Dedifferentiated amniotic fluid mesenchymal stem cell (primary cell): ENCODE measurements around the gene SLC4A1AP.

Experiments used
- DNase-seq: peaks from one replicate; pipeline ENCODE4 v3.0.0-alpha.2; 2016; ENCODE audit errors: extremely low spot score

SLC4A1AP gene

DNA sequence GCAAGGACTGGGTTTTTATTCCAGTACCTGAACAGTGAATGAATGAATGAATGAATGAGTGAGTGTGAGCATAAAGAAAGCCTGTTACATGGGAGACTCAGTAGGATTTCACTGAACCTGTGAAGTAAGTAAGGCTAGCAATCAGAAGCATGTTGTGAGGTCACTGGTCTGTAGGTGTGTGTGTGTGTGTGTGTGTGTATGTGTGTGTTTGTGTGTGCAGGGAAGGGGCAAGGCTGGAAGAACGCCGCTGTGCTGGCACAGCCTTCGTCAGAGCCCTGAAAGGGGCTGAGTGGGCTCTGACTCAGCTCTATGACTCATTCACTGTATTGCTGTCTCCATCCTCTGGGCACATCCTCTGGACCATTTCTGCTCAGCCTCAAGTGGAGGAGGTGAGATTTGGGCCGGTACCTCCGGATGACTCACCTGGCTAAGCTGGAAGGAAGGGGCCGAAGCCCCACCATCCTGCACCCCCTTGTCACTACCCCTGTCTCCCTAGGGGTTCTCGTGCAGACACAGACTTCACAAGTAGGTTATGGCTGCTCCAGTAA lies 56.4 kb downstream of the SLC4A1AP start:
- DNase-seq = peak; percentile 68

DNA sequence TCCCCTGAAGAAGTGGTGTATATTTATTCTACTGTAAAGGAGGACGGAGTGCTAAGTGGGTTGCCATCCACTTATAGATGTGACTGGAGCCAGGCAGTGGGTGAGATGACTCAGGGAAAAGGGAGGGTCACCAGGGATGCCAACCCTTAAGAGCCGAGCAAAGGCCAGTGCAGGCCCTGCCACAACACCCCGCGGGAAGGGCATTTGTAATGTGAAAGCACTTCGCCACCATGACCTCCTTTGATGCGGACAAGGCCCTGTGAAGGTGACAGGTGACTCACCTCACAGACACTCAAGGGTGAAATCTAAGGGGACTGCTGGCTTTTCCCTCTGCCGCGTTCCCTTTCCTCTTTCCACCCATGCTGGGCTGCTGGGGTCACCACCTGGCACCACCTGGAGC lies 57.6 kb downstream of the SLC4A1AP start:
- DNase-seq = no peak

DNA sequence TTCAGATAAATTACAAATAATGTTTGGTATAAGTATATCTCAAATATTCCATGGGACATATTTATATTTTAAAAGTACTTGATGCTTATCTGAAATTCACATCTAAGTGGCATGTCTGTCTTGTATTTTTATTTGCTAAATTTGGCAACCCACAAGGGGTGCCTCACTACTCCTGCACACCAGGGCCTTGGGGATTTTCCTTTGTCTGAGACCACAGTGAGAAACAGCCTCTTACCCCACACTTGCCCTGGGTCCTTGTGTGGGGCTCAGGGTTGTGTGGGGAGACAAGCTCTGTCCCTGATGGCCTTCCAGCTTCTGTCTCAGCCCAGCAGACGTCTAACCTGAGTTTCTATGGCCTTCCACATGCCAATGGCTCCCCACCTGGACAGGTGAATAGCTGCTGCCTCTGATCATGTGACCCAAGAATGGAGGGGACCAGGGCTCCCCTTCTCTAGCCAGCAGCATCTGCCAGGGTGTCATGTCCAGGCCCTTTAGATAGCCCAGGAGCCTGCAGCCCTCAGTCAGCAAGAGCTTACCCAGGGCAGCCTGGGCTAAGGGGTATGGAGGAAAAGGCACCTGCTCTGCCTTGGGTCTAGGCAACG lies 58.3 kb downstream of the SLC4A1AP start:
- DNase-seq = no peak

DNA sequence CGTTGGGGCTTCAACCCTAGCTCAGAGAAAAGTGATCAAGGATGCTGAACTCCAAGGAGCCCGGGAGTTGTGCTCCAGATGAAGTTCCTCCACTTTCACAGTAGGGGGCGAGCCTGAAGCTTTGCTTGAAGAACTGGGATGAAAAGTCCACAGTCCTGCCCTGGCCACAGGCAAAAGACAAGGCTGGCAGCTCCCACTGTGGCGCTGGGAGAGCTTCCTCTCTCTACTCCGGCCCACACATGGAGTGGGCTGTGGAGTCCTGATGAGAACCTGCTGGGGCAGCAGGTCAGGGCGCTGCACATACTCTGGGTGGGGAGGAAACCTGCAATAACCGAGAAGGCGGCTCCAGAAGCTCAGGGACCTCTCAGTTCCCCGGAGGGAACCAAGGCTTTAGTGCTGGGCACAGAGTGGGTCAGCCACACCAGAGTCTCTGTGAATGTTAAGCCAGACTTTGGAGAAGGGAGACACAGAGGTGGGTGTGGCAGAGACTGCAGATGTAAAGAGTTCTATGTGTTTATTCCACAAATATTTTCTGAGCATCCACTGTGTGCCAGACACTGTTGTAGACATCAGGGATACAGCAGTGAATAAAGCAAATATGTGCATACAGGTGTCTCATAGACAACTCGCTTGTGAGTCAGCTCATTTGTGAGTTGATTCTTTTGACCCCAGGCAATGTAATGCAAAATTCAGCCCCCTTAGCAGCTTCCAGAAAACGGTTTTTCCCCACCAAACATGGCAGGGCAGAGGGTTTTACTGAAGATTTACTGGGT lies 59.9 kb downstream of the SLC4A1AP start:
- peak; percentile 76 for DNase-seq

DNA sequence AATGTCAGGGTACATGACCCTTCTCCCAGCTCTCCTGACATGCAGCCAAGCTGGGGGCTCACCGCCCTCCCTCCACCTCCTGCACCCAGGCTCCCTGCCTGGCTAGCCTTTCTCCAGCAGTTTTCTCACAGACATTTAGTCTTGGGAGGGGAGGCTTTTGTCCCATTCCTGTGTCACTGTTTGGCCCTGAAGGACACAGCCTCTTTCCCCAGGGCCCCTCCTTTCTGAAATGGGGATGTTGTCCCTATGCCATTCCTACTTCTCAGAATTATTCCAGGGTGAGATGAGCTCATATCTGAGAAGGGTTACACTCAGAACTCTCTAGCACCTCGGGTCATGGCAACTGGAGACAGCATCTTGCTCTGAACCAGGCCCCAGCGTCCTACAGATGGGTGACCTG lies 60.5 kb downstream of the SLC4A1AP start:
- DNase-seq = no peak

DNA sequence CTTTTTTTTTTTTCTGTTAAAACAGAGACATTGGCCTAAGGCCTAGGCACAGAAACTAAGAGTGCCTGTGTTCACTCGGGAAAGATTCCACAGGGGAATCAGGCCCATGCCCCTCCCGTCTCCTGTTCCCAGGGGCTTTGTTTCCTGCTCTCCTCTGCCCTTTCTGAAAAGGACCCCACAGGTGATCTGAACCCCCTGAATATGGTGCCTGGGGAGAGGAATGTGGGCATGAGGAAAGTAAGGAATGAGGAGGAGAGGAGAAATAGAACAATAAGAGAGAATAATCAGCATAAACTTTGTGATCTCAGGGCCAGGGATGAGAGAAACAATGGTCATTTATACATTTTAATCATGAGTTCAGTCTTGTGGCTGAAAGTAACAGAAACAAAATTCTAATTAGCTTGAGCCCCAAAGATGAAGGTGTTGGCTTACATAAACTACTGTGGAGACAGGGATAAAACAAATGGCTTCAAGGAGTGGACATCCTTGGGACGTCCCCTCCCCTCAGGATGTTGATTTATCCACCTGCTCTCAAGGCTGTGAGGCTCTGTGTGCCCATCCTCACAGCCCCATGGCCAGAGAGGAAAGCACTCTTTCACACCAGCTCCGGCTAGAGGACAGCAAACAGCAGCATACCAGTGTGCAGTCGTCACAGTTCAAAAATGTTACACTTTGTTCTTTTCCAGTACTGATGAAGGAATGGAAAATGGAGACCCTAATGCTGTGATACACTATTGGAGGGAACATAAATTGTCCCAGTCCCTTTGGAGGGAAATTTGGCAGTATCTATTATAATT lies 61.4 kb downstream of the SLC4A1AP start:
- DNase-seq = no peak

DNA sequence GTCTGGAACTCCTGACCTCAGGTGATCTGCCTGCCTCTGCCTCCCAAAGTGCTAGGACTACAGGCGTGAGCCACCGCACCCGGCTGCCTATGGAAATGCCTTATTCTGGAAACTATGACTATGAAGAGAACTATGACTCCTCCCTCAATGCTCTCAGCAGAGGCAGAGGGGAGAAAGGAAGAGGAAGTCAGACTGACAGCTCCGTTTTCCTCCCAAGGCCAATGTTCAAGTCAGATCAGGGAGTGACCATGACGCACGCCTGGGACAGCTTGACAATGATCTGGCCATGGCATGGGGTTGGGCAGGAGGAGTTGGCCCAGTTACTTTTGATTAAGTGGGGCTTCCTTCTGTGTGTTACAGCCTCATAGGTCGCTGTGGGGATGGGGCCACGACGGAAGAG lies 63.6 kb downstream of the SLC4A1AP start:
- no peak for DNase-seq

DNA sequence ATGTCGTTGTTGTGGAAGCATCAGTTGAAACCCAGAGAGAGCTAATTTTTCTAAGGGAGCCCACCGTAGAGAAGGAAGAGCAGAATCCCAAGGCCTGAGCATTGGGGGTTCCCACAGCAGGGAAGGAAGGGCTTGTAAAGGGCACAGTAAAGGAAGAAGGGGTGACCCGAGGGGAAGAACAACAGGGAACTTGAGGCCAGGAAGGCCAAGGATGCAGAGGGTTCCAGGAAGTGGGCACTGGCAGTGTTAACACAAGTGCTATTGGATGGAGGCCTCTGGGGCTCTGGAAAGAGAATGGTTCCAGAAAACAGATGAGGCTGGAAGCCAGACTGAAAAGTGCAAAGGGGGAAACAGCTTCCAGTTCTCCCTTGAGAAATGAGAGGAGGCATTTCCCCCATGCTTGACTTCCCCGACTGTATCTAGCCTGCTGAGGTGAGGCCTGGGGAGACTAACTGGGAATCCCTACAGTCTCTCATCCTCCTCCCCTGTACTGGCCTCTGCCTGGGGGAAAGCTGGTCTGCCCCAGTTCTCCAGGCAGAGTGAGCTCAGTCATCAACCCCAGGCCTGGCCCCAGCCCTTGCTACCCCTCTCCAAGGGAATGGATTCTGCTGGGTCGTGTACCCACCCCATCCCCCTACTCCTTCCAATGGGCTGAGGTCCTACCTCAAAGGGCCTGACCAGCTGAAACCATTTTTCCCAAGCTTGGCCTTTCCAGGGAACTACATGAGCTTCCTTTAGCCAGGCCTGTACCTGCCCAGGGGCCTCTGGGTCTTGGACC lies 64.6 kb downstream of the SLC4A1AP start:
- no peak for DNase-seq

DNA sequence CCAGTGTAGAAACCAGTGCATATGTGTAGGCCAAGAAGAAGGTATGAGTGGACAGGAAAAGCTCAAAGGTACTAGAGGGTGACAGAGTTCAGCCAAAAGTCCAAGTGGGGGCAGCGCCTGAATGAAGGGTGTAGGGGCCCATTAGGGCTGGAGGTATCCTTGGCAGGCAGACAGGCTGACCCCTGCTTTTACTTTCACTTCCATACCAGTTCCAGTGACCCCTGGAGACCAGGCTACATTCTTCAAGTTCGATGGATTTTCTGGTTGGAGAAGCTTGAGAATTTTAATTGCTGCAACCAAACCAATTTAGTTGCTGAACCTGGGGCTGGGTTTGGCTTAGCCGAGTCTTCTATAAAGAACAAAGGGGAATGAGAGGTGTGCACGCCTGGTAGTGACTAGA lies 65.5 kb downstream of the SLC4A1AP start:
- DNase-seq = no peak

DNA sequence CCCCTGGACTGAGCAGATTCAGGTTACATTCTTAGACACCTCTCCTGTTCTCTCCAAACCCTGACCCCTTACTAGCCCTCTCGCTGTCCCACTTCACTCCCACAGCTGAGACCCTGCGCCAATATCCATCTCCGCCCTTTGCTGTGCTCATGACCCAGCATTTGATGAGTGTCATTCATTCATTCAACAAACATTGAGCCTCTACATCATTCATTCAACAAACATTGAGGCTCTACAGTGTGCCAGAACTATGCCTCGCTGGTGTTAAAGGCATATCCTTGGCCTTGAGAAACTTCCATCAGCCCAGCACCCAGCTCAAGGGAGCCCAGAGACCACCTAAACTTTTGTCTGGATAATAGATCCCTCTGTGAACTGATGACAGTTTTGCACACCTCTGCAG lies 65.9 kb downstream of the SLC4A1AP start:
- DNase-seq = no peak

DNA sequence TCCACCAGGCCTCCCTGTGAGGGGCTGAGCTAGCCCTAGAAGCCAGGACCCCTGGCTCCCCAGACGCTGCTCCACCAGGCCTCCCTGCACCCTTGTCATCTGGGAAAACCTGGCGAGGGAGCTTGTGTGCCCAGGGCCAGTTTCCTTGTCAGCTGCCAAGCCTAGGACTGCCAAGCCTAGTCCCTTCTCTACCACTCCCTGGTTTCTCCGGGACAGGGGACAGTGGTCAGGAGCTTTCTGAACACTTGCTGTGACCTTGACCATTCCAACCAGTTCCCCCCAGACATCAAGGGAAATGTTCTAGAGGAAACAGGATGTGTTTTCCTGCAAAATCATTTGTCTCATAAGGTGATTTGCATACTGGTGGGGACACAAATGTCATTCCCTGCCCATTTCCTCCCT lies 66.6 kb downstream of the SLC4A1AP start:
- no peak for DNase-seq

DNA sequence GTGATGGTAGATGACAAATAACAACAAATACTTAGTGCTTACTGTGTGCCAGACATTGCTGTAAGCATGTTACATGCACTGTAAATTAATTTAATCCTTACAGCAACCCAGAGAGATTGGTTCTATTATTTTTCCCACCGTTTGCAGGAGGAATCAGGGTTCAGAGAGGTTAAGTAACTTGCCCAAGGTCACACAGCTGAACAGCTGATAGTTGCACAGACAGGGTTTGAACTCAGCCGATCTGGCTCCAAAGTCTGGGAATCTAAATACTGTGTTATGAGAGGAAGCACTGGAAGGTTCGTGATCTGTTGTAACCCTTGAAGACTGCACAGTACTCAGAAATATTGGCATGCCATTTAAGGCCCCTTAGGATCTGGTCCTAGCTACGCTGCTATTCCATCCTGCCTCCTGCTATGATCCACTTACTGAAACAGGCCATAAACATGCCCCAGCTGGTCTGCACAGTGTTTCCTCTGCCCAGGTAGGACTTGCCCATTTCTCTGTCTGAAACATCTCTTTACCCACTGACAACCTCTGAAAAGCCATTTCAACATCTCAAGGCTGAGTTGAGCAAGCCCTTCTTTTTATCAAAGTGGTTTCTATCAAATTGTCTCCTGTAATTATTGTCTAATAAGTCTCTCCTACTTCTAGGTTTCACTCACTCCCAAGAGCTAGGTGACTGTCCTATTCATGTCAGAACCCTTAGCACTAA lies 67.4 kb downstream of the SLC4A1AP start:
- DNase-seq = no peak

DNA sequence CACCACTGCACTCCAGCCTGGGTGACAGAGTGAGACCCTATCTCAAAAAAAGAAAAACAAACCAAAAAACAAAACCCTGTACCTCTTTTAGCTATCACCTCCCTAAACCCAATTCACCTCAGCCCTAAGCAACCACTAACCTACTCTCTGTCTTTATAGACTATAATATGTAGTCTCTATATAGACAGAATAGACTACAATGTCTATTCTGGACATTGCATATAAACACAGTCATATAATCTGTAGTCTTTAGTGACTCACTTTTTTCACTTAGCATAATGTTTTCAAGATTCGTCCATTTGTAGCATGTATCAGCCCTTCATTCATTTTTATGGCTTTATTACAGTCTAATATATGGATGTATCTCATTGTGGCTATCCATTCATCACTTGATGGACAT lies 70.6 kb downstream of the SLC4A1AP start:
- no peak for DNase-seq

DNA sequence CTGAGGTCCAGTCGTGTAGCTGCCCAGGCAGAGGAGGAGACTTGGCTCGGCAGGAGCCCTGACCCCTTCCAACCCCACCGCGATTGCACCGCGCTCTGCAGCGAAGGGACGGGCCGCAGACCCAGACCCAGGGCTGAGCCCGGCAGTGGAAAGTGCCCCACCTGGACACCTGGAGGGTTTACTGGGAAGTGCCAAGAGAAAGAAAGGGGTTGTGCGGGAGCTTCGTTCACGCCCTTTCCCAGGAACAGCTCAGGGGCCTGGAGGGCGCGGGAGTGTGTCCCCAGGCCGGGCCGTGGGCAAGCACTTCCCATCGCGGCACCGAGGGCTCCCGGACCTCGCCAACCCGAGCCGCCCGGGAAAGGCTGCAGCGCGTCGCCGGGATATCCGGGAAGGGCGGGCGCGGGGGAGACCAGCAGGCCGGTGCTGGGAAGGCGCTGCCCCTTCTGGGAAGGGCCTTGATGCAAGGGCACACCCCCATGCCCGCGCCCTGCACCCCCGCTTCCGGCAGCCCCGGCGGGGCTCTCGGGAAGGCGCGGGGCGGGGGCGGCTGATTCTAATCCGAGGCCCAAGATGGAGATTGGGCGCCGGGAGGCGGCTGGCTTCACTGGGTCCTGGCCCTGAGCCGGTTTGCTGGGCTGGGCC lies 71.7 kb downstream of the SLC4A1AP start:
- peak; percentile 18 for DNase-seq

DNA sequence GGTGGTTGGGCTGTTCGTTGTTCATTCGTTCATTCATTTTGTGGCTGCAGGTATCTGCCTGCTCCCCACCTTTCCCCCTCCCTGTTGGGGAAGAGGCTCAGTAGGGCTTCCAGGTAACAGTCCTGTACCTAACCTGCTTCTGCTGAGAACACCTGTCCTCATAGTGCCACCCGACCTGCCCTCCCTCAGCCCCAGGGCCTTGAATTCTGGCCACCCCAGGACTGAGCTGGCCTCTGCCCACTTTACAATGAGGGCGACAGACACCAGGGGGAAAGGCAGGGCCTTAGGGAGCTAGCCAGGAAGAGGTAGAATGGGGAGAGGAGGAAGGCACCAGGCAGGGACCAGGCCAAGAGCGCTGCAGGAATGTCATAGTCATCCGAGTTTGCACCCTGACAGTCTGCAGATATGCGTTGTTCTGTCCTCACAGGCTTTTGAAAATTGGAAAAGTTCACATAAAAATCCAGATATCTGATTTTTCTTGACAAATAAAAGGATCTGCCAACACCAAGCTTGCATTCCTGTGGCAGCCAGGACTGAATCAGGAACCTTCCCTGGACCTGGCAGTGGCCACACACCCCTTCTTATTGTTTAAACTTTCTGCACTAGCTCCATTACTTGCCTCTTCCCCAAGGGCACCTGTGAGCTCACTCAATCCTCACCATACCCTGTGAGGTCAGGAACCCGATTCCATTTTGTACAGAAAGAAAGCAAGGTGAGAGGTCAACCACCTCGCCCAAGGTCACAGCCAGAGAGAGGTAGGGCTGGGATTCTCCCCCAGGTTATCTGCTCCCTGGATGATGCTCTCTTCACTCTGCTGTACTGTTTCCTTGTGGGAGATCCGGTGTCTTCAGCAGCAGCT lies 72.6 kb downstream of the SLC4A1AP start:
- no peak for DNase-seq

DNA sequence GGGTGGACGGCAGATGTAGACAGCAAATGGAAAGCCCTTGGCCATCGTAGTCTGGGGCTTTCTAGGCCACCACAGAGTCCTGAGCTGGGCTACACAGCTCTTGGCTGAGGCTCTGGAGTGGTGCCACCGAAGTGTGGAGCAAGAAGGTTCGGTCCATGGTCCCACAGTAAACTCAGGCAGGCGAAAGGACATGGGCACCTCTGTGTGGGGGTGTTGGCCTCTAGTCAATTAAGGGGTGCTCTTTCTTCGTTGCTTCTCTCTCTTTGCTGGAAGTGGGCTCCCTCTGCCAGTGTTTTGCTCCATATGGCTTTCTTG lies 73.2 kb downstream of the SLC4A1AP start:
- no peak for DNase-seq

DNA sequence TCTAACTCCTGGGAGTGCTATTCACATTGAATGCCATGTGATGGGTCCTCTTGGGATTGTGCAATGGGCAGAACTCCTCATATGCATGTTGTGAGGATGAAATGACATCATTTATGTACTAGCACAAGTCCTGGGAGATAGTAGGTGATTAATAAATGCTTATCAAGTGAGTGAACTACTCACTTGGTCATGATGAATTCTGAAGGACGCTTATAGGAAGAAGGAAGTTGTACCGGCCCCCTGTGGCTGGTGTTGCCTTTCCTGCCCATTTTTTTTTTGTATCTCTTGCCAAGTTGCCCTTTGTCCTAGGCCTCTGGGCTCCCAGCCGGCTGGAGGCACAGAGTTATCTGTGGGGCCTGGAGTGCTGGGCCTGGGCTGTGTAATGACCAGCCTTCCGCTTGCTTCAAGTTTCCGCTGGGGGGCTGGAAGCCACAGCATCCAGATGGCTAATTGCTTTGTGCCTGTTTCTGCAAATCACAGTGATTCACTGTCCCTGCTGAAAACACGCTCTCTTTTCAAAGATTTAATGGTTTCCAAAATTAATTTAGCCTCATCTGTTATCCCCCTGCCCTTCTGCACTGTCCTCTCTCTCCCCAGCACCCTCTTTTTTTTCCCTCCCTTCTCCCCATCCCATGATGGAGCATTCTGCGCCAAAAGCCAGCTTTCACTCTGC lies 74.1 kb downstream of the SLC4A1AP start:
- no peak for DNase-seq

DNA sequence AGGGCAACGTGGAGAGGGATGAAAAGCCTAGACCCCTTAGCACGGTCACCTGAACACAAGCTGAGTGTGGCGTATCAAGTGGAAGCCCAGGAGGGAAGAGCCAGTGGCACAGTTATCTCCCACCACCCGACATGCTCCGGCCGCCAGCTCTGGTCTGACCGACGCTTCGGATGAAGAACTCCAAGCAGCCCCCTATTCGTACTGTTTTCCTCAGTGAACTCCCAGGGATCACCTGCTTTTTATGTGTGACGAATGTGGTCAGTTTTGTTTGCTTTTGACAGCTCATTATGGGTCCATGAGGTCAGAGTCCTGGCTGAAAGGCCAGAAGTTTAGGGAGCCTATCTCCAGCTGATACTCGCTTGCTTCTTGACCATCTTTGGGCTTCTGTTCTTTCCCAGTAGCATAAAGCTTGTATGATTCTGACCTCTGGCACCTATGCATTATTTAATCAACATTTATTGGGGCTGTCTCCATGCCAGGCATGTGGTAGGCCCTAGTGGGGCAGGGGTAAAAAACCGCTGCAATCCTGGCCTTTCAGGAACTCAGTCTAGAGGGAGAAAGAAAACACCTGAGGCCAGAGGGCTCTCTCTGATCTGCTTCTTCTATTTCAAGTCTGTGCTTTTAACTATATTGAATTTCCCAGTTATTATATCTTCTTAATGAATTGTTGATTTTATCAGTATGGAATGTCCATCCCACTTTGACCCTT lies 74.8 kb downstream of the SLC4A1AP start:
- DNase-seq = no peak

DNA sequence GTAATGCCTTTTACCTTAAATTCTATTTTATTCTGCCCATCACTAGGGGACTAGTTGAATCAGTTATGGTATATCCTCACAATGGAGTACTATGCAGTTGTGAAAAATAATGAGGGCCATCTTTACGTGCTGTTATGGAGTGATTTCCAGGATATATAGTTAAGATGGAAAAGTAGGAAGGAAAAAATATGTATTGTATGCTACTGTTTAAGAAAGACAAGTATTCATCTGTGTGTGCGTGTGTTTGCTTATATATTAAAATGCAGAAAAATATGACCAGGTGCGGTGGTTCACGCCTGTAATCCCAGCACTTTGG lies 75.3 kb downstream of the SLC4A1AP start:
- DNase-seq = no peak
